H7 (cell line): ENCODE data around the gene CANT1. TPM values are rescaled to one million over a fixed set of nuclear protein-coding genes. Genes with fewer than 3 reads are reported as not detected.

Source experiments
- DNase-seq: peaks from one replicate; pipeline ENCODE4 v3.0.0; 2012
- H3K27me3 ChIP-seq: 2 replicates; pipeline ENCODE4 v1.6.0; 2011; ENCODE audit warnings: mild to moderate bottlenecking, low read length; ENCODE audit not compliant: control insufficient read depth, insufficient read depth
- H3K36me3 ChIP-seq: replicated peaks from 2 replicates; pipeline ENCODE4 v1.5.1; 2011; ENCODE audit warnings: low read length; ENCODE audit not compliant: control insufficient read depth, insufficient read depth
- H3K4me3 ChIP-seq: 2 replicates; pipeline ENCODE4 v1.5.1; 2011; ENCODE audit warnings: low read depth, mild to moderate bottlenecking, control low read depth, low read length, moderate library complexity; ENCODE audit not compliant: insufficient read depth
- total RNA-seq: library from RNA; depleted of rRNA; stranded (reverse); fragments of >200 nt; shearing (Covaris generic); gene quantifications from 2 replicates; pipeline ENCODE4 v1.2.3, GENCODE V29; 2014

Gene CANT1
- total RNA-seq, 1 experiment from 2014 or later = 29.6 TPM

DNA sequence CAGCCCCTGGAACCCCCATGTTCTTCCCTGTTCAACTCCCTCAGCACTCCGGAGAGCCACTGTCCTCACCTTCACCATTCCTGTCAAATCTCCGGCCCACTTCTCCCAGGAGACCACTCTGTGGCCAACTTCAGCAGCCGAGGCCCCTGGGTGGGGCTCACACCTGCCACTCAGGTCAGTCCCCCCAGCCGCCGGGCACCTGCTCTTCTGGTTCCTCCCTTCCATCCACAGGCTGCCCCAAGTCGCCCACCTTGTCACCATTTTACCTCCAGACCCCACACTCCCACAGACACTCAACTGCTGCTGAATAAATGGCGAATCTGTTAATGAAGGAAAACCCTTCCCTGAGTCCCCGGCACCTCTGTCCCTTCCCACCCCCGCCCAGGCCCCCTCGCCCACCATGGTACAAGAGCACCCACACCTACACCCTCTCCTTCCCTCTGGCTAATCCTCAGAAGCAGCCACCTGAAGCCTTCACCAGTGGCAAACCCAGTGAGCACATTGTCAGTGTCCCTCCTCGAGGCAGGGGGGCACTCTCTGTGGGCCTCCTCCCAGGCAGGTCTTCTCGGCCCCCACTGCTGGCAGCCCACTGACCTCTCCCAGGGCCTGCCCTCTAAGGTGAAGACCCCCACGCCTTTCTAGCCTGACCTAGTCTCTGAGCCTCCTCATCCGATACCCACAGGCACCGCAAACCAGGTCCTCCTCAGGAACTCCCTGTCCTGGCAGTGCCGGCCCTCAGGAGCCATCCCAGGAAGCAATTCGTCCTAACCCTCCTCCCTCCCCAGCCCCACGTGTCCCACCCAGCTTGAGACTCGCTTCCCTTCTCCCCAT is 8.2 kb downstream of the CANT1 start:
- DNase-seq = peak; percentile 37
- no peak overlapping the region for H3K4me3 ChIP-seq
- H3K36me3 ChIP-seq = peaks cover 3% of the 10 kb centered on the region; the same call in 1 of the 2 replicates
- peaks cover 34% of the 10 kb centered on the region for H3K27me3 ChIP-seq

DNA sequence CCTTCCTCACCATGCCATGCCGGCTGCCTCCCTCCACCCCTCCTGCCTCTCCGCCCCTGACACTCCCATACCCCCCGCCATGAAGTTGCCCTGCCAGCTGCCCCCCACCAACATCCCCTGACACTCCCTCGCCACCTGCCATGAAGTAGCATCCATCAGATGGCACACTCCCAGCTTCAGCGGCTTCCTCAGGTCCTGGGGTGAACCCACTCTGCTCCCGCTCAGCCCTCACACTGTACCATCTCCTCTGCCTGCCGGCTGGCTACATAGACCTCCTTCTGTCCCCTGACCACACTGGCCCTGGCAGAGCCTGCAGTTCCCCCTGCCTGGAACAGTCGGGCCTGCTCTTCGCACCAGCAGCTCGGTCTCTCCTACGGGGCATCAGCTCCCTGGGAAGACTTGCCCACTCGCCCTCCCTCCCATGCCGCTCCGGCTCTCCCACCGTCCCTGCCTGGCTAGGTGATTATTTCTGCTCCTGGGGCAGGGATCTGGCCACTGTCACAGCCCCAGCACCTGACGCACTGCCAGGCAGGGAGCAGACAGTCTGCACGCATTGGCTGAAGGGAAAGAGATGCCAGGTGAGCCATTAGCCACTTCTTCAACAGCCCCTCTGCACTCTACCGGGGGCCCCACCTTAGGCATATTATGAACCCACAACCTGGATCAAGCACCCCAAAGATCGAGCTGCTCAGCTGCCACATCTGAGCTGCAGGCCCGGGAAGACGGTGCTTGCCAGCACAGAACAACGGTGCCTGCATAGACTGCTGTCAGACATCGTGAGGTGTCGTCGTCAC is 9.0 kb downstream of the CANT1 start:
- Histone ChIP-seq H3K36me3 (peaks cover 3% of the 10 kb centered on the region), H3K27me3 (peaks cover 26% of the 10 kb centered on the region), H3K4me3 (no peak overlapping the region)
- peak; percentile 43 for DNase-seq

DNA sequence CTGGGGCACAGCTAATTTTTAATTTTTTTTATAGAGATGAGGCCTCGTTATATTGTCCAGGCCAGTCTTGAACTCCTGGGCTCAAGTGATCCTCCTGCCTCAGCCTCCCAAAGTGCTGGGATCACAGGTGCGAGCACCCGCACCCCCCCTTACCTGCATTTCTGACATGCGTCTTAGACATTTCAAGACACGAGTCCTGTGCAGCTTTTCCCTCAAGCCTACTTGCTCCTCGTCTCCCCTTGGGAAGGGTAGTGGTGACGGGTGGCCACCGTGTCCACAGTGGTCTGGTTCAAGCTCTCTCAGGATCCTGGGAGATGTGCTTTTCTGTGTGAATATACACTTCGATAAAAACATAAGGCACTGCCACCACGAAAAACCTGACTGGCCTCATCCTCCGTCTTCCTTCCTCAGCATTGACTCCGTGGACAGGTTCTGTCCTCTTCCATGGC is 9.6 kb downstream of the CANT1 start:
- H3K27me3 ChIP-seq = peaks cover 23% of the 10 kb centered on the region
- no peak overlapping the region for H3K4me3 ChIP-seq
- H3K36me3 ChIP-seq = peaks cover 3% of the 10 kb centered on the region
- no peak for DNase-seq

DNA sequence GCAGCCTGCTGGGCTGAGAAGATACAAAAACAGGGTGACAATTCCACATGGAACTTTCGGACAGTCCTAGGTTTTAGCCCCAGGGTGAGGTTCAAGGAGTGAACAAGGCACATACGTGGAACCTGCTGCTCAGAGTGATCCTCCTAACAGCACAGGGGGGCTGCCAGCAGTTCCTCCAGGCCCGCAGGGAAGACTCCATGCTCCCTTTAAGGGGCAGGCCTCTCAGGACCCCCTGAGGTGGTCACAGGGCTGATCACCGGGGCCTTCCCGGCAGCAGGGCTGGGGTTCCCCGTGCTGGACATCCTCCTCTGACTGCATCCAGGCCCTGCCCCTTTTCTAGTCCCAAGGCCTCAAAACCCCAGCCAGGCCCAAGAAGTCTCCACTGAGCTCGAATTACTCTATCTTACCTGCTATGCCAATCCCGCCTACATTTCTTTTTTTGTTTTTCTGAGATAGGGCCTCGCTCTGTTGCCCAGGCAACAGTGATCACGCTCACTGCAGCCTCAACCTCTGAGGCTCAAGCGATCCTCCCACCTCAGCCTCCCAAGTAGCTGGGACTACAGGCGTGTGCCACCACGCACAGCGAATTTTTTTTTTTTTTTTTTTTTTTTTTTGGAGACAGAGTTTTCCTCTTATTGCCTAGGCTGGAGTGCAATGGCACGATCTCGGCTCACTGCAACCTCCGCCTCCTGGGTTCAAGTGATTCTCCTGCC is 10.4 kb downstream of the CANT1 start:
- H3K27me3 ChIP-seq = peaks cover 23% of the 10 kb centered on the region
- DNase-seq = peak; percentile 55
- H3K36me3 ChIP-seq = peaks cover 3% of the 10 kb centered on the region
- H3K4me3 ChIP-seq = no peak overlapping the region

DNA sequence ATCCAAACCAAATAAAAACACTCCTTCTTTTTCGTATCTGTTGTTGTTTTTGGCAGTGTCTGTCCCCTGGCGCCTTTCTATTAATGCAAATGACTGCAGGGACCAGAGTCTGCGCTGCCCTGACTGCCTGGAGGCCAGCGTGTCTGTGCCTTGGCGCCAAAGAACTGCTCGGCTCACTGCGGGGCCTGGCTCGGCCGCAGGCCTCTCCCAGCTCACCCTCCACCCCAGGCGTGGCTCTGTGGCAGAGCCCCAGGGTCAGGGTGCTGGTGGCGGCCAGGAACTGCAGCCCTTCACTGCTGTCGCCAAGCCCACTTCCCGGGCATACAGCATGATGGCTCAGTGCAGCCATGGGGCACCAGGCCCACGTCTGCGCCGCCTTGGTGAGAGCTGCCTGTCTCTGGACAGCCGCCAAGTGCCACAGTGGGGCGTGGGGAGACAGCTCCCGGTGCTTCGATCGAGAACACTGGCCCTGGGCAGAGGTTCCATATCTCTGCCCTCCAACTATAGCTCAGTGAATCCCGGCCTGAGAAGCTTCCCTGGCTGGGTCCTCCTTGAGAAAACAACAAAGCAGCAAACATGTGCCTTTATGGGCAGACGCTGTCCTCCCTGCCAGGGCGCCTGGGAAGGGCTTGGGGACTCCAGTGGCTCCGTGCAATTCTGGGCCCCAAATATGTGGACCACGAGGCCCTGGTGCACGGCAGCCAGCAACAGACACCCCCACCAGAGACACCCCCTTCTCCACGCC is 11.1 kb downstream of the CANT1 start:
- peak; percentile 60 for DNase-seq
- Histone ChIP-seq H3K36me3 (peaks cover 3% of the 10 kb centered on the region), H3K27me3 (peaks cover 20% of the 10 kb centered on the region), H3K4me3 (no peak overlapping the region)

DNA sequence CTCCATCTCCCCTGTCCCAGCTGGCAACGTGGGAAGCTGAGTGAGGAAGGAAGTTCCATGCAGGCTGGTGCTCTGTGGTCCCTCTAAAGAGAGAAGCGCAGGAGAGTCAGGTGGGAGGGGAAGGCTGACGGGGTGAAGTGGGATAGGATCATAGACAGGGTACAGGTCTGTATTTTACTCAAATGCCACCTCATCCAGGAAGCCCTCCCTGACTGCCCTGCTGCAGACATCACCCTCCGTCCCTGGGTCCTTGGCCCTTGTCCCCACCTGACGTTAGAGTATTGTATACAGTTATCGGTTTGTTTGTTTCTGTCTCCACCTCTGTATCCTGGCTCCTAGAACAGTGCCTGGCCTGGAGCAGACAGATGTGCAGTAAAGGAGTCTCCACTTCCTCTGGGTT is 11.7 kb downstream of the CANT1 start:
- Histone ChIP-seq H3K27me3 (peaks cover 15% of the 10 kb centered on the region), H3K36me3 (peaks cover 3% of the 10 kb centered on the region), H3K4me3 (no peak overlapping the region)
- peak; percentile 49 for DNase-seq

DNA sequence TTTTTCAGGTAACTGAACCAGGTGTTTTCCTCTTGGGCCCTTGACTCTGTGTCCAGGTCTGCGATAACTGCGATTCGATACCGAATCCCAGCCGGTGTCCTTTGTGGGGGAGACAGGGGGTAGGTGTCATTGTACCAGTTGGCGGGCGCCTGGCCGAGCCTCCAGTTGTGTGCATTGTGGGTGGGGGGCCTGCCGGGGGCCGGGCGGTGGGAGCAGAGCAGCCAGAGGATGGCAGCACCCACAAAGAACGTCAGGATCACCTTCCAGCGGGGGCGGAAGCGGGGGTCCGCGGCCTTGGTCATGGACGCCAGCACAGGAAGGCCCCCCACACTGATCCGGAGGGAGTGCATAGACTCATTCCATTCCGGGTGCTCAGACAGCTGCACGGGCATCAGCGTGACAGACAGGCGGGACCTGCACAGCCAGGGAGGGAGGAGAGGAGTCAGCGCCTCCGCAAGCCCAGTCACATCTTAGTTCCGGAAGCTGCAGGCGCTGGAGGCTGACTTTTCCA is 12.3 kb downstream of the CANT1 start:
- Histone ChIP-seq H3K27me3 (peaks cover 10% of the 10 kb centered on the region), H3K4me3 (no peak overlapping the region), H3K36me3 (peaks cover 3% of the 10 kb centered on the region)
- no peak for DNase-seq

DNA sequence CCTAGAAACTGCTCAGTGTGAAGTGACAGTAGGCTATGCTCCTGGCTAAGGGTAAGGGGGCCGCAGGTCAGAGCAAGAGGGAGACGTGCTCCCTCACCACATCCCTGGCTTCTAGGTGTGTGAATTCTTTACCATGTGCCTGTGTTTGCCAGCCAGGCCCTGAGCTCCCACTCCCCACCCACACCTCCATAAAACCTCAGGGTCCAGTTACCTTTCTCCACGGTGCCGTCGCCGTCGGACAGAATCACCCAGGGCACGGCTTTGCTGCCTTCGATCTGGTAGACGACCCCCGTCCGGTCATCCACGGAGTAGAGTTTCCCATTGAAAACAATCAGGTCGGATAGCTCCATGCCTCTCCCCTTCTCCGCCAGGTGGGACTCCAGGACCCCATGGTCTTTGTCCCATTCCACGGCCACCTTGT is 12.8 kb downstream of the CANT1 start:
- H3K4me3 ChIP-seq = no peak overlapping the region
- peaks cover 6% of the 10 kb centered on the region for H3K27me3 ChIP-seq
- peak; percentile 28 for DNase-seq
- peaks cover 3% of the 10 kb centered on the region for H3K36me3 ChIP-seq

DNA sequence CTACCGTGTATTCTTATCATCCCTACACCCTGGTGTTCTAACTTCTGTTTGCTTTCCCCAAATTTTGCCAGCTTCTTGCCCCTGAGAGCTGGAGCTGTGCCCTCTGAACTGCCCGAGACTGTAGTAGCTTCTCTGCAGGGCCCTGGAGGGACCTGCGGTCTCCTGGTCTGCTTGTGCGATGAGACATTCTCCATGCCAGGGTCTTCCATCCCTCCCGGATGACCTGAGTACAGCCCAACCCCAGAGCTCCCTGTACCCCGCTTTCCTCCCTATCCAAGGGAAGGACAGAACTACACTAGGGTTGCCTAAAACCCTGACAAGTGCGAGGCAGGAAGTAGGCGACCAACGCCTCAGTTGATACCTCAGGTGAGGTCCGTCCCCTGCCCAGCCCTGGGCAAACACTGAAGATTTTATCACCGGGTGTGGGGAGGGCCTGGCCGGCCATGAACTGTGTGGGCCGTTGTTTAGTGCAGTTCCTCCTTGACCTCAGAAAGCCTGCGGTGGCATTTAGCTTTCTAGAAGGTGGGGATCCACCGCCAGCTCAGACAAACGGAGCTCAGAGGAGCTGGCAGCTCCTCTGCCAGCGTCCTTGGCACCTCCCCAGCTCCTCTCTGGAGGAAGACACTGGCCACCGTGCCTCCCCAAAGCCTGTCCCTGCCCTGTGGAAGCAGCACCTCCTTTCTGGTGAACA is 13.7 kb downstream of the CANT1 start:
- H3K36me3 ChIP-seq = peaks cover 3% of the 10 kb centered on the region
- peaks cover under 1% of the 10 kb centered on the region for H3K27me3 ChIP-seq
- H3K4me3 ChIP-seq = no peak overlapping the region
- DNase-seq = peak; percentile 30

DNA sequence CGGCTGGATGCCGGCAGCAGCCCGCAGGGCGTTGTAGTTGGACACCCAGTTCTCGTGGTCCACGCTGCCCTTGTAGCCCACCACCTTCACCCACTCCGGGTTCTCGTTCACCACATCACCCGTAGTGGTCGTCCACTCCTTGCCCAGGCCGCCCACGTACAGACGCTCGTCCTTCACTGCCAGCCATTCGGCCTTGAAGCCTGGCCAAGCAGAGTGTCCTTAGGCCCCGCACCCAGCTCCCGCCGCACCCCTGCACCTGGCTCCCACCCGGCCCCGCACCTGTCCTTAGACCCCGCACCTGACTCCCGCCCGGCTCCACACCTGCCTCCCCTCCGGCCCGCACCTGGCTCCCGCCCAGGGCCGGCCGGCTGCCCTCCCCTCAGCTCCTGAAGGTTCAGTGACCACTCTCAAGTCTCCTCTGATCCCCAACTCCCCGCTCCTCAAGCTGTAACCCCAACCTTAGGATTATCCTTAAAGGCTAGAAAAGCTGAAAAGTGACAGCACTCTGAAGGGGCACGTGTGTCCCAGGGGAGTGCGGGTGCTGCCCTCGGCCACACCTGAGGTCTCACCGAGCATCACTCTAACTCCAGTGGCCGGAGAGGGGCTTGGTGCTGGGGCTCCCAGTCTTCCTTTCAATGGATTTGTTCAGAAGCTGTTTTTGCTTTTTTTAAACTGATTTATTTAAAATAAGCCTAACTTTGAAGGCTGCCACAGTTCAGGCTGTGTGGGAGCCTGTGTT is 14.4 kb downstream of the CANT1 start:
- no peaks in the 10 kb centered on the region; the same call in 1 of the 2 replicates for H3K27me3 ChIP-seq
- H3K36me3 ChIP-seq = peaks cover 3% of the 10 kb centered on the region
- DNase-seq = peak; percentile 57
- no peak overlapping the region for H3K4me3 ChIP-seq

DNA sequence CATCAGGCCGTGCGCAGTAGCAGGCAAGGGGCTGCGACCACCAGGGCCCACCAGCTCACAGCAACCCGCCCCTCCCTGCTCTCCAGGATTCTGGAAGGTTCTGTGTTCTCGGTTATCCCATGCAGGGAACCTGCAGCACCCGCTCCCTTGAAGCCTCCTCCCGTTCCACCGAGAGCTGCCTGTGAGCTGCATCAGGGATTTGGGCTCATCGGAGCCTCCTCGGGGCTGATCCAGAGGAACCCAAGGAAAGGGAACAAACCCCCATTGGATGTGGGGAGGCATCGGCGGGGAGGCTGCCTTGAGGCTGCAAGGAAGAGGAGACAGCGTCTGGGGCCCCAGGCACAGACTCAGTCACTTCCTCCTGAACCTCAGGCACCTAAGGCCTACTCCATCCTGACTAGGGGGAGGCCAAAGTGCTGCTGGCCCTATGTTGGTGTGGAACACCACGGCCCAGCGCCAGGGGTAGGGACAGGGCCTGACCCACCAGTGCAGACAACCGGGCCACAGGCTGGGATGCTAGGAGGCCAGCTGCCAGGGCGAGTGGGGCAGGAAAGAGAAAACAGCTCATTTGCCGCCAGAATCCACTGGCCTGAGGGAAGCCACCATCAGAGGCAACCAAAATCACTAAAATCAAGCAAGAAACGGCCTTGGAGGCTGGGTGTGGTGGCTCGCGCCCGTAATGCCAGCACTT is 15.4 kb downstream of the CANT1 start:
- peak; percentile 50 for DNase-seq
- H3K27me3 ChIP-seq = no peaks in the 10 kb centered on the region; the same call in 1 of the 2 replicates
- H3K36me3 ChIP-seq = peaks cover 3% of the 10 kb centered on the region
- no peak overlapping the region for H3K4me3 ChIP-seq

DNA sequence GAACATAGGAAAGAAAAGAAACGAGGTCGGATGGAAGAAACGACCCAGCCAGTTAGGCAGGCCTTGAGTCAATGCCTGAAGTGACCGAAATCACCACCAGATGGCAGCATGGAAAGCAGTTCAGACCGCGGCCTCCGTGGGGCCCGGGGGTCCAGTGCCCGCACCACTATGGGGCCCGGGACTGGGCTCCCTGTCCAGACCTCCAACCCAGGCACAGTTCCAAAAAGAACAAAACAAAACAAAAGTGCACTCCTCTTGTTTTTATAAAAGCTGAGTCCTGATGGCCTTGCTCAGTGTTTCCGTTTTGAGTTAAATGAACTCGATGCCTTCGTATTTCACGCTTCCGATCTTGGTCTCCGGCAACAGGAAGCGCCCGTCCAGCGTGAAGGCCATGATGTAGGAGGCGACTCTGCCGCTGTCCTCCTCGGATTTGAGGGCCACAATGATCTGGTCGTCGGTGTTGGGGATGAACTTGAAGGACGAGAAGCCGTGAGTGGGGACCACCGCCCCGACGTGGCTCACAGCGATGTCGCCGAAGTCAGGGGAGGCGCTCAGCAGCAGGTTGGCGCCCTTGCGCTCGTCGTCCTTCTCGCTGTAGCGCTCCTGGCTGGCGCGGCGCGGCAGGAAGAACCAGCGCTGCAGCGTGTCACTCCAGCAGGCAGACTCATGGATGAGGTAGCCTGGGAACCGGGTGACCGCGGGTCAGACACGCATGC is 16.2 kb downstream of the CANT1 start:
- no peak overlapping the region for H3K4me3 ChIP-seq
- H3K27me3 ChIP-seq = no peaks in the 10 kb centered on the region
- H3K36me3 ChIP-seq = peaks cover 3% of the 10 kb centered on the region
- peak; percentile 94 for DNase-seq
